H1 (cell line): ENCODE results near the gene LRRC32. TPM values are rescaled to one million over a fixed set of nuclear protein-coding genes. Genes with fewer than 3 reads are reported as not detected.

Source experiments
- ATF2 ChIP-seq: IDR thresholded peaks from 2 replicates; pipeline ENCODE4 v1.6.1; 2012; ENCODE audit warnings: low read length, inconsistent platforms
- CHD1 ChIP-seq: IDR thresholded peaks from 2 replicates; pipeline ENCODE4 v1.6.1; 2012; ENCODE audit warnings: low read depth, low read length, improper control_type of control experiment
- FOSL1 ChIP-seq: IDR thresholded peaks from 2 replicates; pipeline ENCODE4 v1.6.1; 2011; ENCODE audit warnings: mild to moderate bottlenecking, low read depth, low read length, moderate library complexity; ENCODE audit not compliant: insufficient read depth
- GABPA ChIP-seq: IDR thresholded peaks from 2 replicates; pipeline ENCODE4 v1.6.1; 2011; ENCODE audit warnings: mild to moderate bottlenecking, low read length, moderate library complexity, borderline replicate concordance; ENCODE audit not compliant: insufficient read depth
- KDM4A ChIP-seq: IDR thresholded peaks from one replicate; pipeline ENCODE4 v1.7.1; 2012; ENCODE audit warnings: low read depth, mild to moderate bottlenecking, moderate library complexity, low read length, inconsistent platforms; ENCODE audit not compliant: severe bottlenecking
- KDM5A ChIP-seq: fragments of 200-600 bp; IDR thresholded peaks from 2 replicates; pipeline ENCODE4 v1.7.1; 2012; ENCODE audit warnings: mild to moderate bottlenecking, low read length, inconsistent platforms, mixed read lengths
- NANOG ChIP-seq: IDR thresholded peaks from 2 replicates; pipeline ENCODE4 v1.6.1; 2011; ENCODE audit warnings: low read length, low read depth, mild to moderate bottlenecking, inconsistent platforms; ENCODE audit not compliant: insufficient read depth, poor library complexity, severe bottlenecking
- SAP30 ChIP-seq: fragments of 300-600 bp; sonication (generic); IDR thresholded peaks from 2 replicates; pipeline ENCODE4 v1.7.1; 2012; ENCODE audit warnings: low read length, moderate library complexity, mild to moderate bottlenecking, inconsistent platforms; ENCODE audit not compliant: insufficient read depth, insufficient replicate concordance
- SUZ12 ChIP-seq: fragments of 200-600 bp; sonication (generic); IDR thresholded peaks from 2 replicates; pipeline ENCODE4 v1.6.1; 2012; ENCODE audit warnings: mild to moderate bottlenecking, inconsistent platforms, low read length, moderate library complexity, mixed read lengths
- polyA plus RNA-seq, 7 experiments: library from polyadenylated mRNA; depleted of rRNA in 3 of 7; stranded (reverse) in 5 of 7; unstranded in 2 of 7; fragments of >200 nt in 5 of 7; fragments of 200-250 nt in 2 of 7; gene quantifications; 1 replicate in 5 of 7; 2 replicates in 1 of 7; 4 replicates in 1 of 7; pipeline versions ENCODE4 v1.2.1 to v1.2.3, GENCODE V29; 2011 to 2013; ENCODE audit warnings: missing spikeins in 2 of 7, mixed read lengths in 2 of 7
- total RNA-seq: library from RNA; stranded (reverse); fragmentation: NEBNext Ultra II Directional; extraction: Animal tissue kit (Norgen Biotek cat#: 25700); gene quantifications from 2 replicates; pipeline ENCODE4 v1.2.1, GENCODE V29; 2021

Gene LRRC32
- total and polyA plus RNA-seq, 2 of the 8 experiments (the other 6 are each of a cell fraction or from before 2014, with no cell fraction given): 0.99 to 1.9 TPM

- TF ChIP-seq FOSL1 (no peak), ATF2 (no peak), CHD1 (no peak), KDM5A (no peak), NANOG (no peak), SUZ12 (no peak), KDM4A (no peak), GABPA (no peak), SAP30 (no peak)
Measured at GRCh38 chr11:76635991-76636738, 34.4 kb downstream of the LRRC32 start (continued).
